HCT116 (cell line): ENCODE results near the gene APOBEC3B. TPM values are rescaled to one million over a fixed set of nuclear protein-coding genes. Genes with fewer than 3 reads are reported as not detected.

ENCODE experiments used
- ATAC-seq: fragments of 200-7000 bp; cut with Tn5 transposase; 2 replicates; pipeline ENCODE4 v1.9.1; 2020; ENCODE audit warnings: mild to moderate bottlenecking, moderate library complexity
- BruUV-seq: library from RNA; stranded (reverse); fragments of 400-500 nt; replicated peaks from 2 replicates; lab custom pipeline; 2021; lab: Mats Ljungman, UMichigan
- CTCF ChIA-PET: fragments of 300-600 bp; sonication (Branson Sonifier 250); formaldehyde crosslinking; loops from one replicate; lab custom pipeline; 2021; ENCODE audit warnings: antibody characterized with exemption; lab: Charles Lee
- POLR2A ChIA-PET: fragments of 300-600, 350-600 bp; sonication (Branson Sonifier 250); formaldehyde crosslinking; loops from one replicate; lab custom pipeline; 2021; ENCODE audit warnings: antibody characterized with exemption; lab: Charles Lee
- RAD21 ChIA-PET, 2 experiments: fragments of 300-600 bp; sonication (Branson Sonifier 250); formaldehyde crosslinking; loops; one replicate each; lab custom pipeline; 2023; ENCODE audit warnings: low total read pairs in 2 of 2; ENCODE audit not compliant: uncharacterized antibody in 2 of 2, unreplicated experiment in 2 of 2, low non-redundant PET in 1 of 2; lab: Charles Lee
- DNase-seq: peaks from one replicate; pipeline ENCODE4 v3.0.0-alpha.2; 2010; ENCODE audit warnings: low read depth, low spot score
- H2AFZ ChIP-seq: fragments of 200-600 bp; shearing (Covaris generic), sonication (generic); 2 replicates; pipeline ENCODE4 v1.6.1; 2017; ENCODE audit warnings: low read depth, mixed run types, mixed read lengths, antibody characterized with exemption, low read length; ENCODE audit not compliant: poor library complexity, severe bottlenecking
- H3K27ac ChIP-seq: 2 replicates; pipeline ENCODE4 v1.5.1; 2012; ENCODE audit warnings: low read depth, low read length
- H3K27me3 ChIP-seq: fragments of 200-600 bp; sonication (generic); 2 replicates; pipeline ENCODE4 v1.6.1; 2016; ENCODE audit warnings: mixed run types, low read length, mixed read lengths; ENCODE audit not compliant: insufficient read depth
- H3K36me3 ChIP-seq, 2 experiments: fragments of 200-500 bp in 1 of 2; fragments of 200-600 bp in 1 of 2; sonication (Bioruptor generic) in 1 of 2; sonication (generic) in 1 of 2; 2 replicates each; pipeline versions ENCODE4 v1.5.1 to v1.6.1; 2014 to 2016; ENCODE audit warnings: low read length in 2 of 2, inconsistent platforms in 1 of 2, mixed read lengths in 1 of 2, mixed run types in 1 of 2; ENCODE audit not compliant: insufficient read depth in 2 of 2, control insufficient read depth in 1 of 2
- H3K4me1 ChIP-seq, 2 experiments: fragments of 200-600 bp in 1 of 2; sonication (generic) in 1 of 2; 2 replicates each; pipeline versions ENCODE4 v1.5.1 to v1.6.1; 2012 to 2017; ENCODE audit warnings: low read length in 2 of 2, inconsistent platforms in 1 of 2, mild to moderate bottlenecking in 1 of 2, mixed read lengths in 1 of 2, mixed run types in 1 of 2, moderate library complexity in 1 of 2; ENCODE audit not compliant: insufficient read depth in 2 of 2, control insufficient read depth in 1 of 2
- H3K4me2 ChIP-seq: fragments of 200-600 bp; sonication (generic); 2 replicates; pipeline ENCODE4 v1.6.1; 2017; ENCODE audit warnings: mixed run types, low read length, mixed read lengths
- H3K4me3 ChIP-seq, 2 experiments: fragments of 200-600 bp in 1 of 2; sonication (generic) in 1 of 2; replicated peaks in 1 of 2; 2 replicates each; pipeline ENCODE4 v1.5.1; 2011 to 2016; ENCODE audit warnings: low read length in 2 of 2, control low read depth in 1 of 2, low read depth in 1 of 2, mild to moderate bottlenecking in 1 of 2, mixed read lengths in 1 of 2, mixed run types in 1 of 2
- H3K79me2 ChIP-seq: fragments of 200-600 bp; sonication (generic); 2 replicates; pipeline ENCODE4 v1.6.1; 2017; ENCODE audit warnings: mild to moderate bottlenecking, mixed run types, low read length, moderate library complexity, mixed read lengths; ENCODE audit not compliant: insufficient read depth
- H3K9ac ChIP-seq: fragments of 200-600 bp; sonication (generic); 2 replicates; pipeline ENCODE4 v1.6.1; 2016; ENCODE audit warnings: low read length, mixed read lengths
- H3K9me2 ChIP-seq: fragments of 200-600 bp; sonication (generic), shearing (Covaris generic); 2 replicates; pipeline ENCODE4 v1.6.1; 2017; ENCODE audit warnings: mixed run types, mild to moderate bottlenecking, moderate library complexity; ENCODE audit not compliant: insufficient read depth
- H3K9me3 ChIP-seq, 2 experiments: fragments of 200-500 bp in 1 of 2; fragments of 200-600 bp in 1 of 2; sonication (Bioruptor generic) in 1 of 2; sonication (generic) in 1 of 2; 2 replicates each; pipeline ENCODE4 v1.6.1; 2014 to 2017; ENCODE audit warnings: low read length in 2 of 2, mixed read lengths in 2 of 2, inconsistent platforms in 1 of 2, low read depth in 1 of 2, mild to moderate bottlenecking in 1 of 2, mixed run types in 1 of 2, moderate library complexity in 1 of 2; ENCODE audit not compliant: control insufficient read depth in 1 of 2, insufficient read depth in 1 of 2
- H4K20me1 ChIP-seq: fragments of 200-600 bp; sonication (generic), shearing (Covaris generic); 2 replicates; pipeline ENCODE4 v1.6.1; 2017; ENCODE audit warnings: mixed run types, mild to moderate bottlenecking, moderate library complexity; ENCODE audit not compliant: insufficient read depth
- CEBPB ChIP-seq: IDR thresholded peaks from 2 replicates; pipeline ENCODE4 v1.6.1; 2012; ENCODE audit warnings: low read depth
- EGR1 ChIP-seq: IDR thresholded peaks from 2 replicates; pipeline ENCODE4 v1.6.1; 2012; ENCODE audit warnings: low read depth
- EZH2 ChIP-seq: fragments of 200-600 bp; sonication (generic); IDR thresholded peaks from 2 replicates; pipeline ENCODE4 v1.6.1; 2017; ENCODE audit warnings: antibody characterized with exemption, mixed run types
- EZH2phosphoT487 ChIP-seq: fragments of 200-600 bp; IDR thresholded peaks from 2 replicates; pipeline ENCODE4 v1.6.1; 2018; ENCODE audit warnings: antibody characterized with exemption, borderline replicate concordance
- FOSL1 ChIP-seq: IDR thresholded peaks from 2 replicates; pipeline ENCODE4 v1.6.1; 2012; ENCODE audit warnings: low read depth
- POLR2A ChIP-seq: IDR thresholded peaks from 2 replicates; pipeline ENCODE4 v1.7.0; 2011; ENCODE audit warnings: borderline replicate concordance; ENCODE audit not compliant: insufficient read depth, insufficient read length; ENCODE audit errors: extremely low read depth
- SIN3A ChIP-seq: IDR thresholded peaks from 2 replicates; pipeline ENCODE4 v1.6.1; 2012; ENCODE audit warnings: low read depth
- SP1 ChIP-seq: IDR thresholded peaks from 2 replicates; pipeline ENCODE4 v1.6.1; 2012; ENCODE audit warnings: low read depth
- SRF ChIP-seq: IDR thresholded peaks from 2 replicates; pipeline ENCODE4 v1.6.1; 2012; ENCODE audit warnings: low read depth
- TCF7L2 ChIP-seq: IDR thresholded peaks from 2 replicates; pipeline ENCODE4 v1.7.0; 2011; ENCODE audit warnings: borderline replicate concordance, inconsistent platforms; ENCODE audit not compliant: insufficient read depth, insufficient read length; ENCODE audit errors: extremely low read depth
- ZNF274 ChIP-seq: fragments of 200-500 bp; sonication (Bioruptor generic); IDR thresholded peaks from 2 replicates; pipeline ENCODE4 v1.6.1; 2014; ENCODE audit warnings: mild to moderate bottlenecking, low read depth, low read length, inconsistent platforms
- intact Hi-C: fragments of 100-400 bp; cut with micrococcal nuclease; formaldehyde crosslinking; loops from 2 replicates; pipeline ENCODE4 v1.10.0; 2022
- total RNA-seq: library from RNA; stranded (reverse); gene quantifications from one replicate; pipeline ENCODE4 v1.2.1, GENCODE V29; 2021; ENCODE audit not compliant: unreplicated experiment
- TF ChIP-seq, protein P1 (sequence below): IDR thresholded peaks from 2 replicates; pipeline ENCODE4 v1.6.1; 2012
- TF ChIP-seq, protein P2 (sequence below): IDR thresholded peaks from 2 replicates; pipeline ENCODE4 v1.6.1; 2012
- TF ChIP-seq, protein P3 (sequence below): IDR thresholded peaks from 2 replicates; pipeline ENCODE4 v1.6.1; 2011; ENCODE audit warnings: mild to moderate bottlenecking, low read length, moderate library complexity; ENCODE audit not compliant: insufficient replicate concordance; ENCODE audit errors: extremely low read depth
- TF ChIP-seq, protein P4 (sequence below): IDR thresholded peaks from 2 replicates; pipeline ENCODE4 v1.6.1; 2012; ENCODE audit warnings: low read depth

The APOBEC3B gene
- total RNA-seq, 1 experiment from 2014 or later = 10.3 TPM

DNA sequence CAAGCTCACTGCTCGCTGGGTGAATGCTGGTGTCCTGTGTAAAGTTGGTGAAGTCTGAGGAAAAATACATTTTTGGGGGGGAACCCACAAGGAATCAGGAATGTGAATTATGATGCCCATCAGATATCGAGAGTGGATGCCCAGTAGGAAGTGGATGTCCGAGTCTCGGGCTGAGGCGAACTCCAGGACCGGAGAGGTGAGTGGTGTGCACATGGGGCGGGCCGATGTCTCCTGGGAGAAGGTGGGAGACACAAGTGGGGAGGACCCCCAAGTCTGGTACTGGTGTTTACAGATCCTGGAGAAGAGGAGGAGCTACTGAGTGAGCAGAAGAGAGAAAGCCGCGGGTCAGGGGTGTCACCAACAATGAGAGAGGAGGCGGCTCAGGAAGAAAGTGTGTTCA is 43.9 kb upstream of the APOBEC3B start:
- no peaks in the 10 kb centered on the region for H3K9me3 ChIP-seq
- no peaks in the 10 kb centered on the region for H3K27me3 ChIP-seq
- H2AFZ ChIP-seq = no peak overlapping the region
- no peak for TF ChIP-seq FOSL1
- TF ChIP-seq SRF = no peak
- TF ChIP-seq CEBPB = no peak
- TF ChIP-seq, protein P1, sequence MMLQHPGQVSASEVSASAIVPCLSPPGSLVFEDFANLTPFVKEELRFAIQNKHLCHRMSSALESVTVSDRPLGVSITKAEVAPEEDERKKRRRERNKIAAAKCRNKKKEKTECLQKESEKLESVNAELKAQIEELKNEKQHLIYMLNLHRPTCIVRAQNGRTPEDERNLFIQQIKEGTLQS = no peak
- no peak for TF ChIP-seq TCF7L2
- TF ChIP-seq, protein P2, sequence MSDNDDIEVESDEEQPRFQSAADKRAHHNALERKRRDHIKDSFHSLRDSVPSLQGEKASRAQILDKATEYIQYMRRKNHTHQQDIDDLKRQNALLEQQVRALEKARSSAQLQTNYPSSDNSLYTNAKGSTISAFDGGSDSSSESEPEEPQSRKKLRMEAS = no peak
- TF ChIP-seq SP1 = no peak
- TF ChIP-seq, protein P3, sequence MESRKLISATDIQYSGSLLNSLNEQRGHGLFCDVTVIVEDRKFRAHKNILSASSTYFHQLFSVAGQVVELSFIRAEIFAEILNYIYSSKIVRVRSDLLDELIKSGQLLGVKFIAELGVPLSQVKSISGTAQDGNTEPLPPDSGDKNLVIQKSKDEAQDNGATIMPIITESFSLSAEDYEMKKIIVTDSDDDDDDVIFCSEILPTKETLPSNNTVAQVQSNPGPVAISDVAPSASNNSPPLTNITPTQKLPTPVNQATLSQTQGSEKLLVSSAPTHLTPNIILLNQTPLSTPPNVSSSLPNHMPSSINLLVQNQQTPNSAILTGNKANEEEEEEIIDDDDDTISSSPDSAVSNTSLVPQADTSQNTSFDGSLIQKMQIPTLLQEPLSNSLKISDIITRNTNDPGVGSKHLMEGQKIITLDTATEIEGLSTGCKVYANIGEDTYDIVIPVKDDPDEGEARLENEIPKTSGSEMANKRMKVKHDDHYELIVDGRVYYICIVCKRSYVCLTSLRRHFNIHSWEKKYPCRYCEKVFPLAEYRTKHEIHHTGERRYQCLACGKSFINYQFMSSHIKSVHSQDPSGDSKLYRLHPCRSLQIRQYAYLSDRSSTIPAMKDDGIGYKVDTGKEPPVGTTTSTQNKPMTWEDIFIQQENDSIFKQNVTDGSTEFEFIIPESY = no peak
- no peak for TF ChIP-seq EZH2phosphoT487
- TF ChIP-seq ZNF274 = no peak
- TF ChIP-seq EZH2 = no peak
- no peak for TF ChIP-seq EGR1
- TF ChIP-seq POLR2A = no peak
- TF ChIP-seq, protein P4, sequence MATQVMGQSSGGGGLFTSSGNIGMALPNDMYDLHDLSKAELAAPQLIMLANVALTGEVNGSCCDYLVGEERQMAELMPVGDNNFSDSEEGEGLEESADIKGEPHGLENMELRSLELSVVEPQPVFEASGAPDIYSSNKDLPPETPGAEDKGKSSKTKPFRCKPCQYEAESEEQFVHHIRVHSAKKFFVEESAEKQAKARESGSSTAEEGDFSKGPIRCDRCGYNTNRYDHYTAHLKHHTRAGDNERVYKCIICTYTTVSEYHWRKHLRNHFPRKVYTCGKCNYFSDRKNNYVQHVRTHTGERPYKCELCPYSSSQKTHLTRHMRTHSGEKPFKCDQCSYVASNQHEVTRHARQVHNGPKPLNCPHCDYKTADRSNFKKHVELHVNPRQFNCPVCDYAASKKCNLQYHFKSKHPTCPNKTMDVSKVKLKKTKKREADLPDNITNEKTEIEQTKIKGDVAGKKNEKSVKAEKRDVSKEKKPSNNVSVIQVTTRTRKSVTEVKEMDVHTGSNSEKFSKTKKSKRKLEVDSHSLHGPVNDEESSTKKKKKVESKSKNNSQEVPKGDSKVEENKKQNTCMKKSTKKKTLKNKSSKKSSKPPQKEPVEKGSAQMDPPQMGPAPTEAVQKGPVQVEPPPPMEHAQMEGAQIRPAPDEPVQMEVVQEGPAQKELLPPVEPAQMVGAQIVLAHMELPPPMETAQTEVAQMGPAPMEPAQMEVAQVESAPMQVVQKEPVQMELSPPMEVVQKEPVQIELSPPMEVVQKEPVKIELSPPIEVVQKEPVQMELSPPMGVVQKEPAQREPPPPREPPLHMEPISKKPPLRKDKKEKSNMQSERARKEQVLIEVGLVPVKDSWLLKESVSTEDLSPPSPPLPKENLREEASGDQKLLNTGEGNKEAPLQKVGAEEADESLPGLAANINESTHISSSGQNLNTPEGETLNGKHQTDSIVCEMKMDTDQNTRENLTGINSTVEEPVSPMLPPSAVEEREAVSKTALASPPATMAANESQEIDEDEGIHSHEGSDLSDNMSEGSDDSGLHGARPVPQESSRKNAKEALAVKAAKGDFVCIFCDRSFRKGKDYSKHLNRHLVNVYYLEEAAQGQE = no peak
- no peak for TF ChIP-seq SIN3A
- ATAC-seq (no peak), DNase-seq (no peak)
- intact Hi-C loops = no loop called here
- H3K36me3 ChIP-seq = no peaks in the 10 kb centered on the region
- H3K4me1 ChIP-seq = peaks cover 24 to 26% of the 10 kb centered on the region in 2 experiments
- H3K9me2 ChIP-seq = no peaks in the 10 kb centered on the region
- H3K79me2 ChIP-seq = no peaks in the 10 kb centered on the region
- H3K4me3 ChIP-seq = no peak overlapping the region
- H3K27ac ChIP-seq = no peak overlapping the region
- CTCF ChIA-PET = no interaction called here
- H3K4me2 ChIP-seq = no peak overlapping the region
- no peaks in the 10 kb centered on the region for H4K20me1 ChIP-seq
- no TSS peak for BruUV-seq
- no peak overlapping the region for H3K9ac ChIP-seq
- POLR2A ChIA-PET = no interaction called here
- RAD21 ChIA-PET = no interaction called here
